Measurements from ENCODE around the gene DCAF7. TPM values are rescaled to one million over a fixed set of nuclear protein-coding genes. Genes with fewer than 3 reads are reported as not detected.

Gene DCAF7
- total and polyA plus RNA-seq, 7 experiments from 2014 or later = 26.0 to 128 (median 70.0) TPM

DNA sequence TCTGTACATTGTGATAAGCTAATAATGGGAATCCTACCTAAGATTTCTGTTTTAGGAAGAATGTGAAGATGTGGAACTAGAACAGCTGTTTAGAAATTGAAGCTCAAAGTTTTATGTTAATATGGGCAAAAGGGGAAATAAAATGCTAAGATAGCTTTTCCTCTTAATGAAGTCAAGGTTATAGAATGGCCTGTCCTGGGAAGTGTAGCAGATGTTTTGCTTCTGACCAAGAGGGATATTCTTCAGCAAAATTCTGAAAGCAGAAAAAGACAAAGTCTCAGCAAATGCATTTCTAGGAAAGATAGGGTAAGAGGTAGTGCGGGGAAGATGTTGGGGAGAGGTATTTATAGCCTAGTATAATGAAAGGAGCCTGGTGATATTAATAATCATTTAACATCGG lies 85.0 kb downstream of the DCAF7 start:
- ATAC-seq (no peak), DNase-seq (no peak)
- no peak overlapping the region for H3K27ac Mint-ChIP-seq
- H3K4me3 Mint-ChIP-seq = no peak overlapping the region
- H3K27ac ChIP-seq (ENCODE audit: low read depth, low read length) = no peak overlapping the region
- CTCF ChIA-PET = interaction anchor here (0.6 to 1.6 kb wide), 5 partner anchors 24 to 196 kb away, joined by 3 to 4 read pairs (median 3); no protein-coding TSS in a partner anchor
- no peaks in the 10 kb centered on the region for H3K9me3 ChIP-seq (ENCODE audit: control insufficient read depth in 2 of 3, low read length in 3 of 3)
- intact Hi-C loops (cut with micrococcal nuclease) = no loop called here
- H3K4me1 Mint-ChIP-seq = peaks cover 27 to 63% (median 52%) of the 10 kb centered on the region in 7 donors
- H3K27me3 Mint-ChIP-seq = no peaks in the 10 kb centered on the region
- peaks cover 7 to 37% (median 16%) of the 10 kb centered on the region in 5 donors for H3K36me3 Mint-ChIP-seq
- H3K36me3 ChIP-seq (ENCODE audit: control insufficient read depth in 2 of 3, insufficient read depth in 3 of 3, low read length in 3 of 3) = peaks cover 5 to 44% (median 14%) of the 10 kb centered on the region in 3 experiments
- POLR2A ChIA-PET = interaction anchor here (0.6 to 2.1 kb wide), 3 partner anchors 11 to 132 kb away, joined by 3 to 10 read pairs (median 6); no protein-coding TSS in a partner anchor
- H3K4me1 ChIP-seq (ENCODE audit: control insufficient read depth in 2 of 2, insufficient read depth in 2 of 2, low read length in 2 of 2) = peaks cover 0 to 9% of the 10 kb centered on the region in 2 donors
- H3K27me3 ChIP-seq (ENCODE audit: control insufficient read depth in 2 of 2, insufficient read depth in 2 of 2, low read length in 2 of 2) = no peaks in the 10 kb centered on the region
- peaks cover 0 to 1% (median 0%) of the 10 kb centered on the region in 11 donors for H3K9me3 Mint-ChIP-seq
- H3K4me3 ChIP-seq (ENCODE audit: low read length) = no peak overlapping the region

DNA sequence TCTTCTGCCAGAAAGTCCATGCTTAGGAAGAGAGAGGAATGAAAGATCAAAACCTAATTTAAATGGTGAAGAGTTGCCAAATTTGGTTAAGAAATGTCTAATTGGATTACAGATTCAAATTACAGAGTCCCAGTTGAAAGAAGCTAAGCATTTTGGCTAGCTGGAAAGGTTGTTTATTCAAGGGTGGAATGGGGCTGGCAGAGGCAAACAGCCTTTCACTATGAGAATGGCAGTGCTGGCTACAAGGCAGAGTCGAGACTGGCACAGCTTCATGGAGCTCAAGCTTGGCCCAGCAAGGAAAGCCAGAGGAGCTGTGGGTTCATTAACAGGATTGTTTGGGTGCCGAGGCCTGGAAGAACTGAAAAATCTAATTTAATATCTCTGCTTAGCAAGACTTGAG lies 85.5 kb downstream of the DCAF7 start:
- peaks cover 7 to 37% (median 16%) of the 10 kb centered on the region in 5 donors for H3K36me3 Mint-ChIP-seq
- H3K4me1 Mint-ChIP-seq = peaks cover 27 to 63% (median 50%) of the 10 kb centered on the region in 7 donors
- H3K9me3 ChIP-seq (ENCODE audit: control insufficient read depth in 2 of 3, low read length in 3 of 3) = no peaks in the 10 kb centered on the region
- H3K27me3 Mint-ChIP-seq = no peaks in the 10 kb centered on the region
- H3K27ac Mint-ChIP-seq = peak overlapping the region in 3 of 9 donors; percentile 9 to 63 (median 17)
- no peak for DNase-seq
- POLR2A ChIA-PET = interaction anchor here (0.6 to 2.1 kb wide), 4 partner anchors 11 to 132 kb away, joined by 3 to 10 read pairs (median 6); no protein-coding TSS in a partner anchor
- peaks cover 5 to 44% (median 14%) of the 10 kb centered on the region in 3 experiments for H3K36me3 ChIP-seq (ENCODE audit: control insufficient read depth in 2 of 3, insufficient read depth in 3 of 3, low read length in 3 of 3)
- CTCF ChIA-PET = interaction anchor here (0.6 to 1.6 kb wide), 5 partner anchors 24 to 236 kb away, joined by 3 to 4 read pairs (median 3); no protein-coding TSS in a partner anchor
- H3K4me1 ChIP-seq (ENCODE audit: control insufficient read depth in 2 of 2, insufficient read depth in 2 of 2, low read length in 2 of 2) = peaks cover 0 to 9% of the 10 kb centered on the region in 2 donors
- H3K27me3 ChIP-seq (ENCODE audit: control insufficient read depth in 2 of 2, insufficient read depth in 2 of 2, low read length in 2 of 2) = no peaks in the 10 kb centered on the region
- ATAC-seq = no peak
- H3K4me3 Mint-ChIP-seq = no peak overlapping the region
- intact Hi-C loops (cut with micrococcal nuclease) = no loop called here
- no peak overlapping the region for H3K4me3 ChIP-seq (ENCODE audit: low read length)
- H3K9me3 Mint-ChIP-seq = peaks cover 0 to 1% (median 0%) of the 10 kb centered on the region in 11 donors
- H3K27ac ChIP-seq (ENCODE audit: low read depth, low read length) = no peak overlapping the region

DNA sequence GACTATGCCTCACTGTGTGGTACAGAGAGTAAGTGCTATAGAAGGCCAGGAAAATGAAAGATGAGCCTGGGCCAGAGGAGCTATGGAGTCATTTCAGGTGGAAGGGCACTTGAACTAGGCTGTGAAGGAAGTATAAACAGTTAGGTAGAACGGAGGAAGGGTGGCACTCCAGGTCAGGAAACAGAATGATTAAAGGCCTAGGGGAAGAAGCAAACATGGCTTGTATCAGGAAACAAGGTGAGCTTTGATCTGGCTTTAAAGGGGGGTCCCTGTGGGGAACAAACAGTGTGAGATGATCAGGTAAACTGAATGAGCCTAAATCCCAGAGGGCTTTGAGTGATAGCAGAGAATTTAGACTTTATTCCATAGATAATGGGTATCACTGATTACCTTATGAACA lies 88.8 kb downstream of the DCAF7 start:
- peak in 1 of 9 donors; percentile 15 for DNase-seq
- H3K4me1 Mint-ChIP-seq = peaks cover 11 to 49% (median 29%) of the 10 kb centered on the region in 7 donors
- Histone ChIP-seq H3K9me3 (ENCODE audit: control insufficient read depth in 2 of 3, low read length in 3 of 3) (no peaks in the 10 kb centered on the region), H3K36me3 (ENCODE audit: control insufficient read depth in 2 of 3, insufficient read depth in 3 of 3, low read length in 3 of 3) (peaks cover 5 to 33% (median 8%) of the 10 kb centered on the region in 3 experiments), H3K4me1 (ENCODE audit: control insufficient read depth in 2 of 2, insufficient read depth in 2 of 2, low read length in 2 of 2) (peaks cover 0 to 9% of the 10 kb centered on the region in 2 donors), H3K27ac (ENCODE audit: low read depth, low read length) (no peak overlapping the region), H3K27me3 (ENCODE audit: control insufficient read depth in 2 of 2, insufficient read depth in 2 of 2, low read length in 2 of 2) (no peaks in the 10 kb centered on the region), H3K4me3 (ENCODE audit: low read length) (no peak overlapping the region)
- CTCF ChIA-PET = interaction anchor here (0.8 to 1.6 kb wide), 4 partner anchors 36 to 209 kb away, joined by 3 to 5 read pairs (median 4); no protein-coding TSS in a partner anchor
- POLR2A ChIA-PET = interaction anchor here (0.6 to 1.6 kb wide), 7 partner anchors 14 to 135 kb away, joined by 3 to 9 read pairs (median 3); partner anchors contain the start of genes CCDC47 and DDX42
- peak overlapping the region in 8 of 9 donors; percentile 24 to 77 (median 66) for H3K27ac Mint-ChIP-seq
- peaks cover 7 to 24% (median 13%) of the 10 kb centered on the region in 5 donors for H3K36me3 Mint-ChIP-seq
- H3K4me3 Mint-ChIP-seq = peak overlapping the region in 5 of 10 donors; percentile 6 to 64 (median 14)
- intact Hi-C loops (cut with micrococcal nuclease) = no loop called here
- no peak for ATAC-seq
- H3K27me3 Mint-ChIP-seq = no peaks in the 10 kb centered on the region
- peaks cover 0 to 1% (median 0%) of the 10 kb centered on the region in 11 donors for H3K9me3 Mint-ChIP-seq

DNA sequence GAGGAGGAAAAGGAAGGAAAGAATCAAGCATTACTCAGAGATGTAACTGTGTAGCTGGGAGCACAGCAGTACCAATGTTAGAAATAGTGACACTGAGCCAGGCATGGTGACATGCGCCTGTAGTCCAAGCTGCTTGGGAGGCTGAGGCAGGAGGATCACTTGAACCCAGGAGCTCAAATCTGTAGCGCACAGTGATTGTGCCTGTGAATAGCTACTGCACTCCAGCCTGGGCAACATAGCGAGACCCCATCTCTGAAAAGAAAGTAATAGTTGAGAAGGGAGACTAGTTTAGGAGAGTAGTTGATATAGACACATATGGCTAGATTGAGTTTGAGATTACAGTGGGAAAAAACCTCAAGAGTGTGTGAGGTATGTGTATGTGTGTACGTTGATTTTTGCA lies 89.8 kb downstream of the DCAF7 start:
- no peak overlapping the region for H3K27ac ChIP-seq (ENCODE audit: low read depth, low read length)
- ChIA-PET POLR2A (interaction anchor here (0.8 to 1.6 kb wide), 2 partner anchors 57 to 70 kb away, joined by 4 to 9 read pairs; no protein-coding TSS in a partner anchor), CTCF (interaction anchor here (0.8 to 1.6 kb wide), 2 partner anchors 55 to 70 kb away, joined by 3 to 5 read pairs; no protein-coding TSS in a partner anchor)
- peak overlapping the region in 7 of 9 donors; percentile 7 to 72 (median 67) for H3K27ac Mint-ChIP-seq
- H3K9me3 ChIP-seq (ENCODE audit: control insufficient read depth in 2 of 3, low read length in 3 of 3) = no peaks in the 10 kb centered on the region
- ATAC-seq (no peak), DNase-seq (no peak)
- H3K36me3 Mint-ChIP-seq = peaks cover 7 to 25% (median 10%) of the 10 kb centered on the region in 5 donors
- no peak overlapping the region for H3K4me3 ChIP-seq (ENCODE audit: low read length)
- H3K4me1 ChIP-seq (ENCODE audit: control insufficient read depth in 2 of 2, insufficient read depth in 2 of 2, low read length in 2 of 2) = peaks cover 0 to 9% of the 10 kb centered on the region in 2 donors
- no peaks in the 10 kb centered on the region for H3K27me3 ChIP-seq (ENCODE audit: control insufficient read depth in 2 of 2, insufficient read depth in 2 of 2, low read length in 2 of 2)
- intact Hi-C loops (cut with micrococcal nuclease) = no loop called here
- H3K4me3 Mint-ChIP-seq = no peak overlapping the region
- no peaks in the 10 kb centered on the region for H3K27me3 Mint-ChIP-seq
- H3K36me3 ChIP-seq (ENCODE audit: control insufficient read depth in 2 of 3, insufficient read depth in 3 of 3, low read length in 3 of 3) = peaks cover 0 to 27% (median 5%) of the 10 kb centered on the region in 3 experiments
- H3K9me3 Mint-ChIP-seq = peaks cover 0 to 1% (median 0%) of the 10 kb centered on the region in 11 donors
- peaks cover 7 to 45% (median 30%) of the 10 kb centered on the region in 7 donors for H3K4me1 Mint-ChIP-seq

DNA sequence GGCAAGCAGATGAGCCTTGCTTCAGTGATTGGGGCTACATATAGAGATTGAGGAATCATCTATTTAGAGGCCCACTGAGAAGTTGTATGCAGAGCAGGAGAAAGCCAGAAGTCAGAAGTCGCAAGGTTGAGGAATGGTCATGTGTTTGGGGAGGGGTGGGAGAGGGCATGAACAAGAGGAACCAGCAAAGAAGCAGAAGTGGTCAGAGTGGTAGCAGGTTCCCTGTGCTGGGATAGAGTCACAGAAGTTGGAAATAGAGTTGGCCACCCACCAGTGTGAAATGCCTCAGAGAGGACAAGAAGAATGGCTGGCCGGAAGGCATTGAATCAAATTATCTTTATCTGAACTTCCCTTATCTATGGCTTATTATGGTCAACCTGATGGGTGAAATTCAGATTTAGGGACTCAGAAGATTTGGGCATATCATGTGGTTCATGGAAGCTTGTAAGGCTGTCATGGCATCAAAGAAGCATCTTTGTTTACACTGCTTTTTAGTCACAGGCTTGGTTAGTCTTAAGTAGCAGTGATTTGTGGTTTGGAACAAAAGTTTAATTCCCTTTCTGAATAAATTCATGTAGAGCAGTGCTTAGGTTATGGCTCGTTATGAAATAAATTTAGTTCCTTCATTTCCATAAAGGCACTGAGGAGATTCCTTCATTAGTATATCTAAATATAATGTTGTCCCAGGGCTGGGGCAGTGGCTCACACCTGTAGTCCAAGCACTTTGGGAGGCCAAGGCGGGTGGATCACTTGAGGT lies 91.6 kb downstream of the DCAF7 start:
- peaks cover 3 to 25% (median 9%) of the 10 kb centered on the region in 5 donors for H3K36me3 Mint-ChIP-seq
- ATAC-seq = peak; percentile 87
- no peak for DNase-seq
- Histone ChIP-seq H3K9me3 (ENCODE audit: control insufficient read depth in 2 of 3, low read length in 3 of 3) (no peaks in the 10 kb centered on the region), H3K27me3 (ENCODE audit: control insufficient read depth in 2 of 2, insufficient read depth in 2 of 2, low read length in 2 of 2) (no peaks in the 10 kb centered on the region), H3K4me1 (ENCODE audit: control insufficient read depth in 2 of 2, insufficient read depth in 2 of 2, low read length in 2 of 2) (peaks cover 0 to 9% of the 10 kb centered on the region in 2 donors), H3K36me3 (ENCODE audit: control insufficient read depth in 2 of 3, insufficient read depth in 3 of 3, low read length in 3 of 3) (peaks cover 5 to 29% (median 8%) of the 10 kb centered on the region in 3 experiments), H3K27ac (ENCODE audit: low read depth, low read length) (no peak overlapping the region), H3K4me3 (ENCODE audit: low read length) (no peak overlapping the region)
- peaks cover 13 to 37% (median 27%) of the 10 kb centered on the region in 7 donors for H3K4me1 Mint-ChIP-seq
- no peaks in the 10 kb centered on the region for H3K9me3 Mint-ChIP-seq
- H3K27me3 Mint-ChIP-seq = no peaks in the 10 kb centered on the region
- ChIA-PET CTCF (interaction anchor here (1.1 kb wide), 1 partner anchor 33 kb away, joined by 4 read pairs; no protein-coding TSS in a partner anchor), POLR2A (interaction anchor here (1.3 kb wide), 1 partner anchor 53 kb away, joined by 3 read pairs; no protein-coding TSS in a partner anchor)
- no peak overlapping the region for H3K4me3 Mint-ChIP-seq
- H3K27ac Mint-ChIP-seq = peak overlapping the region in 1 of 9 donors; percentile 52
- intact Hi-C loops (cut with micrococcal nuclease) = no loop called here
